KBM-7 (cell line): ENCODE results near the gene CDH18.

Experiments used
- DNase-seq: peaks from one replicate; pipeline ENCODE4 v3.0.0-alpha.2; 2015
- in situ Hi-C: fragments of 300-500 bp; cut with MboI; formaldehyde crosslinking; loops from 2 replicates; pipeline ENCODE4 v1.14.3; 2020; ENCODE audit warnings: low sequenced_read_pairs, low pct_unique_long_range_greater_than_20kb, mixed read lengths

The CDH18 gene

GRCh38 chr5:19987612-19988361 is at the start of gene CDH18:
Gene CDH18, minus strand, starts transcription at chr5:19988200. Its CDS starts 149,214 bp downstream, at chr5:19838986.
- in situ Hi-C loops = no loop called here
- DNase-seq = no peak

DNA sequence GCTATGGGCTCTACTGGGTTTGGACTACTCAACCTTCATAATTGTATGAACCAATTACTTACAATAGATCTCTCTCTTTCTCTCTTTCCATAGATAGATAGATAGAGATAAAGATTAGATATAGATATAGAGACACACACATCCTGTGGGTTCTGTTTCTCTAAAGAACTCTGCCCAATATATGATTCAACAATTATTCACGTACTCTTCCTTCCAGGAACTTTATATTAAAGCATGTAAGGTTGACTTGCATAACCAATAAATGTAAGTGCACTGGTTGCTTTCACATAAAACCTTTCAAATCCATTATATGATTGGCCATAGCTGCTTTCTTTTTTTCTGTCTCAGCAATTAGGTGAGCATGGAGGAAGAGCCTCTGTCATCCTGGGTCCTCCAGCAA is 46.7 kb upstream of the CDH18 start:
- DNase-seq = no peak
- in situ Hi-C loops = no loop called here

DNA sequence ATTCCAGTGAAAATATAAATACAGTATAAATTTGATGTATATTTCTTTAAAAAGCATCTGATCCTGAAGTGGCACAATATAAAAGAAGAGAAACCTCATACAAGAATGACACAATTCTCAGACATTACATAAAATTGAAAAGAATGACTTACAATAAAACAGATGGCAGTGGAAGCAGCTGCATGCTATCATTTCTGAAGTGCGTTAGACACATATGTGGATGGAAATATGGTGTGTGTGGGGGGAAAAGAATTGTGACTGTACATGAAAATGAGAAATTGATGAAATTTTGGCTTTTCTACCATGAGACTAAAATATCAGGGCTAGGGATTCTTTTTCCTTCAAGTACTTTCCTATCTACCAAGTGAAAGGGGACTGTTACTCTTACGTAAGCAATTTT is 45.9 kb upstream of the CDH18 start:
- in situ Hi-C loops = no loop called here

GRCh38 chr5:20032896-20033295 is 44.9 kb upstream of the CDH18 start:
- in situ Hi-C loops = no loop called here
- DNase-seq = no peak

More for the DNA sequence above, 45.9 kb upstream of the CDH18 start:
- no peak for DNase-seq

DNA sequence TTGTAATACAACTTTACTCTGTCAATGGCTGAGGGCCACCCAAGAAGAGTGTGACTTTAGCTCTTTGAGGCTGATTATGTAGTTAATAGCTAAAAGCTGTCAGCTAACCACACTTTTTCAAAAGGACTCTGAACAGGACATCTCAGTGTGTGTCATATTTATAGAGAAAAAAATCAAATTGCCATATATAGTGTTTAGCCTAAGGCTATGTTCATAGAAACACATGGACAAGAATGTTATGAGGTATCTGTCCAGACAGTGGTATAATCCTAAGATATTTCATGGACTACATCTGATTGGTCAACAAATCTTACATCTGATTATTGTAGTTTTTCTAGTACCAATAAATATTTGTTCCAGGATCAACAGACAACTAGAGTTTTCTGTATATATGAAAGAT is 42.1 kb upstream of the CDH18 start:
- DNase-seq = no peak
- in situ Hi-C loops = no loop called here

- in situ Hi-C loops = no loop called here
- DNase-seq = no peak
These were observed 41.3 kb upstream of the CDH18 start for GRCh38 chr5:20029266-20029665.

DNA sequence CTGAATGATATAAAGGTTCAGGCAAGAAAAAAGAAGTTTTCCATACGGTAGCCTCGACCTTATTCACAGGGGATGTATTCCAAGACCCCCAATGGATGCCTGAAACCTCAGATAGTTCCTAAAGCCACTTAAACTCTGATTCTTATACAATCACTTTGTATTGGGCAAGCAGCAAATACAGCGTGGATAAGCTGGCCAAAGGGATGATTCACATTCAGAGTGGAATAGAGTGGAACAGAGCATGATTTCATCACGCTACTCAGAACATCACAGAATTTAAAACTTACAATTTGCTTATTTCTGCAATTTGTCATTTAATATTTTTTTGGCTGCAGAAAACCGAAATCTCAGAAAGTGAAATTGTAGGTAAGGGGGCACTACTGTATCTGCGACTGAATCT is 40.5 kb upstream of the CDH18 start:
- DNase-seq = no peak

DNA sequence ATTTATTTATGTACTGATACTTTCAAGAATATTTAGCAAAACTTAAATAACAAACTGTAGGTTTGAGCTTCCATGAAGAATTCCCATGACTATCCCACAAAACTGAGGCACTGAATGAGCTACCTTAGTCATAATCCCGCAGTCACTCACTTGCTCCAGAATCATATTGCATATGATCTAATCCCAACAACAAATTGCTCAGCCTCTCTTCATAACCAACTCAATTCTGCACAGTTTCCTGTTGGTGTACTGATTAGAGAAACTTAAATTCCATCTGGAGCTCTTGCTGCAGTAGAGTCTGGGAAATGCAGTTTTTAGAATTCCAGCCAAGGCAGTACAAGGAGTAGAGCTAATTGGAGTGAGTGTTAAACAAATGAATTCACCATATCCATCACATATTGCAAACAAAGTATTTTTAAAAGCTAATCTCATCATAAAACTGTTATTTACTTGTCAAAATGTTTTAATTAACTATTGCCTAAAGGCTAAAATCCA is 35.7 kb upstream of the CDH18 start:
- in situ Hi-C loops = no loop called here

More for the DNA sequence above, 40.5 kb upstream of the CDH18 start:
- in situ Hi-C loops = no loop called here

DNA sequence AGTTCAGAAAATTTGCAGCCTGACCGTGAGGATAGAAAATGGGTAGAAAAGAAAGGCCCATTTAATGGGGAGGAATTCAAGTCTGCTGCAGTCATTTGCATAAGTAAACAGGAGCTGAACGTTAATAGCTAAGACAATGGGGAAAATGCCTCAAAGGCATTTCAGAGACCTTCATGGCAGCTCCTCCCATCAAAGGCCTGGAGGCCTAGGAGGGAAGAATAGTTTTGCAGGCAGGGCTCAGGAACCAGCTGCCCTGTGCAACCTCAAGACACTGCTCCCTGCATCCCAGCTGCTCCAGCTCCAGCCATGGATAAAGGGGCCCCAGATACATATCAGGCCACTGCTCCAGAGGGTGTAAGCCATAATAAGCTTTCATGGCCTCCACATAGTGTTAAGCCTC is 32.2 kb upstream of the CDH18 start:
- in situ Hi-C loops = no loop called here
- no peak for DNase-seq

More for the DNA sequence above, 35.7 kb upstream of the CDH18 start:
- no peak for DNase-seq

DNA sequence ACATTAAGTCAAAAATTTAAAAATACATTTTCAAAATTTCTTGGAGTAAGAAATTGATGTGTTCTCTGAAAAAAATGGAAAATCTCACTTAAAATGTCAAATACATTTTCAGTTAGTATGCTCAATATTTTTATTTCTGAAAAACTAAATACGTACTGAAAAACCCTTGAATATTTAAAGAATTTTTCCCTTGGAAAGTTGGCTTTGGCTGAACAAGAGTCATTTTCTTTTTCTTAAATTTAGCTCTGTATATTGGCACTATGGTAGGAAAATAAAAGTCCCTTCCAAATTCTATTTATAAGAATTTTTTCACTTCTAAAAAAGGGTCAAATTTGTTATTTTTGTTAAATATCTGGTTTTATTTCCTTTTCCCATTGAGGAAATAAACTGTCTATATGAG is 29.0 kb upstream of the CDH18 start:
- DNase-seq = no peak
- in situ Hi-C loops = no loop called here

DNA sequence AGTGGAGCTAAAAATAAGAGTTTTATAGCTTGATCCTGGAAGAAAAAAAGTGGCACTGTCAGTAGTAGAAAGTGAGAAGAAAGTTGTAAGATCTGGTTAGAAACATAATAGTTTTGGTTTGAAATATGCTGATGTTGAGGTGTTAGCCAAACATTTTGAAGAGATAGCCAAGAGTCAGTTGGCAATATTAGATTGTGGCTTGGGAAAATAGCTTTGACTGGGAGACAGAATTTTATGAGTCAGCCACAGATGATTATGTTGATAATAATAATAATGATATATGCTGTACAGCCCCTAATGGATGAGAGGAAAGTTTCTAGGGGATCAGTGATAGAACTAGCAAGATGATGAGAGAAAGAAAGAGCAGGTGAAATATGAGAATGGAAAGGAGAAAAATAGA is 12.4 kb upstream of the CDH18 start:
- in situ Hi-C loops = no loop called here
- DNase-seq = no peak

DNA sequence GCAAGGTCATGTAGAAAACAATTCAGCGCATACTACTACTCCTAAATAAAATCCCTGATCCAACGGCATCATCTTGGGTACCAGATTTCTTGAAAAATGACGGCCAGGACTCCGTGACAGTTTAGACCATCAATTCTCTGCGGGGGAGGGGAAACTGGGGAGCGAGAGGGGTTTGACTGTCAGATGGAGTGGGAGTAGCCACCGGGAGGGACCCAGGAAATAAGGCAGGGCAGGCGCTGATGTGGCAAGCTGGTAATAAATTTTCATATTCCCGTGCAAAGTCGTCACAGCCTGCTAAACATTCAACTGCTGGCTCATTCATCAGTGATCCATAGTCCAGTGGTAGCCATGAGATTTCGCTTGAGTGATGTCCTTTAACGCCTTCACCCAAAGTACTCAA is 457 bp upstream of the CDH18 start:
- DNase-seq = no peak
- in situ Hi-C loops = no loop called here

- in situ Hi-C loops = no loop called here
- DNase-seq = no peak
These were observed 1.2 kb downstream of the CDH18 start for GRCh38 chr5:19986806-19987205.

DNA sequence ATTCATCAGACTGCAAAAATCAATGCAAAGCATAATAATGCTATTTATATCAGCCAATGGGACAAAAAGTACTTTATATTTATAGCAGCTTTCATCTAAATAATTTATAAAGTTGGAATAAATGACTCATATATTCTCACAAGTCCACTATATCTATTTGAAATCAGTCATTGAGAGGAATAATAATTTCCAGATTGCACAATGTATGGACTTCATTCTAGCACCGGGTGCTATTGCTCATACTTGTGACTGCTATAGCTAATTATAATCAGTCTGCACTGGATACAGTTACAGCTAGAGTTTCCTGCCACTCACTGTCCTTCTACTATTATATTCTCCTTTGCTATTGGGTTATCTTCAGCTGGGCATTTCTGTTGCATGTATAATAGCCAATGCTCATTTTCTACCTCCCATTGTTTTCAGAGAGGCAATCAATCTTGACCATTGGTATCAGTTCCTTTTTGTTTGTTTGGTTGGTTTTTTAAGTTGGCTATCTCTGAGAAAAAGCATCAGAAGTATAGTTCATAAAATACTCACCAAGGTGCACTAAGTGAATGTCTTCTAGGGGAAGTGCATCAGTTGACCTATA is 1.9 kb downstream of the CDH18 start:
- in situ Hi-C loops = no loop called here
- DNase-seq = no peak

- DNase-seq = no peak
- in situ Hi-C loops = no loop called here
These were observed 9.5 kb downstream of the CDH18 start for GRCh38 chr5:19978476-19978875.

DNA sequence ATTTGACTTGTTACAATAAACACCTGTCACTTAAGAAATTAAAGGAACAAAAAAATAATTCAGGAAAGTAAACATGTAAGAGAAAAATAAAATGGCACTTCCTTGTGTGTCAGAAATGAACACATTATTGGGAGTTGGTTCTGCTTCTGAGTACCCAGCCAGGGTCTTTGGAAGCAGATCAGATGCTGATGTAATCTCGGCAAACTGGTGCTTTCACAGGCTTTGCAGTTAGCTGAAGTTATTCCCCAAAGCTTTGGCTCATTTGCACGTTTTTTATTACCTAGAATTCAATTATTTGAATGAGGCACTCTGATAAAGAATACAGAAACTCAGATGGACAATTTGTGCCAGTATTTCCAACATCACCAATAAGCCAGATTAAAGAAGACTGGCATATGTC is 10.9 kb downstream of the CDH18 start:
- in situ Hi-C loops = no loop called here
- DNase-seq = no peak

- no peak for DNase-seq
- in situ Hi-C loops = no loop called here
These were observed 12.2 kb downstream of the CDH18 start for GRCh38 chr5:19975795-19976194.

DNA sequence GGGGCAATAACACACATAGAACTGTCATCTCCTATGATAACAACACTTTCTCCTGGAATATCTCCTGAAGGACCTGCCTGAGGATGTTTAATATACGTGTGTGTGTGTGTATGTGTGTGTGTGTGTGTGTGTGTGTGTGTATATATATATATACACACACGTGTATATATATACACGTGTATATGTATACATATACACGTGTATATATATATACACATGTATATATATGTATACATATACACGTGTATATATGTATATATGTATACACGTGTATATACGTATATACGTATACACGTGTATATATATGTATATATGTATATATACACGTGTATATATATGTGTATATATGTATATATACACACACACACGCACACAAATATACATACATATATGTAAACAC is 27.5 kb downstream of the CDH18 start:
- no peak for DNase-seq
- in situ Hi-C loops = no loop called here

DNA sequence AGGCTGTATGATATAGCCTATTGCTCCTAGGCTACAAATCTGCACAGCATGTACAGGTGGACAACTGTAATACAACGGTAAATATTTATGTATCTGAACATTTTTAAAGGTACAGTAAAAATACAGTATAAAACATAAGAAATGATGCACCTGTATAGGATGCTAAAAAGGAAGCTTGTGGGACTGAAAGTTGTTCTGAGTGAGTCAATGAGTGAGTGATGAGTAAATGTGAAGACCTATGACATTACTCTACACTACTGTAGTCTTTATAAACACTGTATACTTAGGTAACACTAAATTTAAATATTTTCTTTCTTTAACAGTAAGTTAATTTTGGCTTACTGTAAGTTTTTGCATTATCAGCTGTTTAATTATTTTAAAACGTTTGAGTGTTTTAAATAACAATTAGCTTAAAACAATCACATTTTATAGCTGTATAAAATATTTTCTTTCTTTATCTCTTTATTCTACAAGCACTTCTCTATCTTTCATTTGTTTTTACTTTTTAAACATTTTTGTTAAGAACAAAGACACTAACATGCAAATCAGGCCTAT is 28.1 kb downstream of the CDH18 start:
- DNase-seq = no peak
- in situ Hi-C loops = no loop called here

GRCh38 chr5:19950897-19951296 is 37.1 kb downstream of the CDH18 start:
- no peak for DNase-seq
- in situ Hi-C loops = no loop called here

- no peak for DNase-seq
- in situ Hi-C loops = no loop called here
These were observed 47.8 kb downstream of the CDH18 start for GRCh38 chr5:19940192-19940591.
